HG03135 (cell line): ENCODE data around the gene BCL11A.
"Not testable (repeated sequence)": the region's sequence is repeated elsewhere in the genome, so short reads cannot be mapped to it uniquely, and the experiment has no call there.

Source experiments
- ATAC-seq: cut with Tn5 transposase; IDR thresholded peaks from one replicate; pipeline ENCODE4 v1.9.1; 2021; ENCODE audit warnings: mild to moderate bottlenecking, moderate library complexity; ENCODE audit not compliant: unreplicated experiment

The BCL11A gene

DNA sequence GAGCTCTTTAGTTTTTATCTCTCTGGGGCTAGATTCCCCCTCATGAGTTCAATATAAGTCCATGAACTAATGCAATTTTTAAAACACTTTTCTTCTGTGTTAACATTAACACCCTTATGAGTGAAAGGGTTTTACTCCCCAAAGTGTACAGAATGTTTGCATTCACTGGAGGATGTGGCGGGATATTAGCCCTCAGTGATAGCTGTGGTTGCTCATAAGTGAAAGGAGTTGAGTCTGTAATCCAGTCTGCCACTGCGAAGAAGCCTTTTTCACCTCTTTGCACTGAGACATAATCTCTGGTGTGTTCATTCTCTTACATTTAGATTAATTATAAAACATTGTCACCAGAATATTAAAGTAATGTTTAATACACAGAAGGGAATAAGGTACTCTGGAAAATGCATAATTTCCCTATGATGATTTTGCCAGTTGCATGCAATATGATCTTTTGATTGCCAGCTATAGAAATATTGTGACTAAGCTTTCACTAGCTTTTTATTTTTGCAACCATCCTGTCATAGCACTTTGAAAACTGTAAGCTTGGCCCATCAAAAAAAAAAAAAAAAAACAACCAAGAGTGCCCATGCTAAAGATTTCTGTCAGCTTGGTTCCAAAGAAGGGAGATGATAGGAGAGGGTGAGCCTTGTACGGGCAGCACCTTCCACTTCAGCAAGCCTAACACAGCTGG lies 113.2 kb downstream of the BCL11A start:
- ATAC-seq: peak; percentile 33

GRCh38 chr2:60439219-60439974 lies 114.1 kb downstream of the BCL11A start:
- ATAC-seq: peak; percentile 97

DNA sequence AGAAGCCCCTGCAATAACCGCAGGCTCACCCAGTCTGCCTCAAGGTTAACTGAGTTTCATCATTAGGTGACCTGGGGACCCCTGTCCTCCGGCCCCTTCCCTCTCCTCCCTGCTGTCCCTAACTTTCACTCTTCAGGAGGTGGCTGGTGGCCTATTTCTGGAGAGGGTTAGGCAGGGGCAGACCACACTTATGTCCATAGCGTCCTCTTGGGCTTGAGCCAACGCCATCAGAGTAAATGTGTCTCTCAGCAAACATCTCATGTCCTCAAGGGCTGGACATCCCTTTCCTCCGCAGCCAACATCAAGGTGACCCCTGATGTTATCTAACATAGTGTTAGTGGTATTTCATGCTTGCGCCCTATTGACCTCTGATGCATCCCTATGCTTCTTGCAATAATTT lies 114.8 kb downstream of the BCL11A start:
- no peak for ATAC-seq

DNA sequence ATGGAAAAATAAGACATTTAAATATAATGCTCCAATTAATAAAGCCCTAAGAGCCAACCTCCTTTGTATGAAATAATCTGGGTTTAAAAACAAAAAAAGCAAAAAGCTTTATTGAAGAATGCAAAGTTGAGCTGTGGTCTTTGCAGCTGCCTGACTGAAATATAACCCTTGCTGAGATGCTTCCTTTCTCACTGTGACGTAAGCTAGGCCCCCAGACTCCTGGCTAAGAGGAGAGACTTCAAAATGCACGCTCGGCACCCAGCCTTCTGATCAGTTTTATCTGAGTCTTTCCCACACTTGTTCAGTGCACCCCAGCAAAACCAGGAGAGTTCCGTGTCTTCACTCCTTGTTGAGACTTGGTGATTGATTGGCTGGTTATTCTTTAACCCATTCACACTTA lies 115.3 kb downstream of the BCL11A start:
- ATAC-seq: no peak

DNA sequence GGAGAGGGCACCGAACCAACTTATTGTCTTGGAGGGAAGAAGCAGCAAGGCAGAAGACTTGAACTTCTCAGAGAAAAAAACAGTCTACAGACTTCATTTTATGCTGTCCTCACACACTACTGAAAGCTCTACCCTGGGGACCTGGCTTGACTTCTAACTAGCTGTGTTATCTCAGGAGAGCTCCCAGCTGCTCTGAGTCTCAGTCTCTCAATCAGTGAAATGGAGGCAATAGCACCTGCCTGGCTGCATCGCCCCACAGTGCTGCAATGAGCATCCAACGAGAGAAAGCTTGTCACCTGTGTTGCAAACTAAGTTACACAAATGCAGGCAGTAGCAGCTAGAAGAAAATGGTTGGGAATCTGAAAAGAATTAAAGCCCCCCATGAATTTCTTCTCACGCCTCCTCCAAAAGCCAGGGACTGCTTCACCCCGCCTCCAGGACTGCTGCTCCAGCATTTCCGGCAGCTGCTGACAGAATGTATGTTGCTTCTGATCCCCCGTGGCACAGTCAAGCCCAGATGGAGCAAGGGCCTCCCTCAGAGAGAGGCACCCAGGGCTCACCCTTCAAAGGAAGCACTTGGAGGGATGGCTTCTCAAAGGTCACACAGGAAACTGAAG lies 116.3 kb downstream of the BCL11A start:
- no peak for ATAC-seq

DNA sequence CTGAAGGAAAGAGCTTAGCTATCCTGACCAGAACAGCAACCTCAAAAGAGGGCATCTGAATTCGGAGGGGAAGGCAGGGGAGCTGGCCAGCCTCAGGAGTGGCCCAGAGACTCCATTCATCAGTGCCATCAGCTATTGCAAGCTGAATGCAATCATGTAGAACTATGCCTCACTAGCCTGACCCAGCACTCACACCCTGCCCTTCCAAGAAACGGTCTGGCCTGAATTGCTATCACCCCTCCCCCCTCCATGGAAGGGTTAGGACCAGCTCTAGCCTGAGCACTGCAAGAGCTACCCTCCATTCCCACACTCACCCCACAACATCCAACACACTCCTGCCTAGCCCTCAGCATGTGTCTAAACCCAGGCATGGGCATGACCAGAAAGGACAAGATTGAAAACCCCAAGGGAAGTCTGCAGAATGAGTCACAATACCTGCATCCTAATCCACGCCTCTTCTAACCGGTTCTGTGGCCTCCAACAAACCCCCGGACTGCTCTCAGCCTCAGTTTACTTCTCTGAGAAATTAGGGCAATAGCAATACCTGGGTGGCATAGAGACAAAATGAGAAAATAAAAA lies 120.3 kb downstream of the BCL11A start:
- no peak for ATAC-seq

- ATAC-seq: no peak
Observed at GRCh38 chr2:60432035-60432601, 121.3 kb downstream of the BCL11A start.

GRCh38 chr2:60429681-60430080 lies 123.8 kb downstream of the BCL11A start:
- no peak for ATAC-seq

DNA sequence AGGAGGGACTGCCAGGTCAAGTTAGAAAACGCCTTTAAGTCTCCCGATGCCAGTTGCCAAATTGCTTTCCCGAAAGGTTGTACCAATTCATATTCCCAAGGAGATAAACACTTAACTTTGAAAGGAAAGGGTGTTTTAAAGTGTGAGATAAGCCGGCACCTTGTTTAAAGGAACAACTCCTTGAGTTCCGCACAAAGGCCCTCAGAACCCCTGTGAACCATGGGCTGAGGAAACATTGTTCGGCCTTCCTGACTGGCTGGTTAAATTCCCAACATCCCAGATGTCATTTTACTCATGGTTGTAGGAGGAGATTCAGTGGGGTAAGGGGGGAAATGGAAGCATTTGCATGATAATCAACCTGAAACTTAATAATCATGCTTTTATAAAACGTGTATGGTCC lies 126.6 kb downstream of the BCL11A start:
- ATAC-seq: no peak

DNA sequence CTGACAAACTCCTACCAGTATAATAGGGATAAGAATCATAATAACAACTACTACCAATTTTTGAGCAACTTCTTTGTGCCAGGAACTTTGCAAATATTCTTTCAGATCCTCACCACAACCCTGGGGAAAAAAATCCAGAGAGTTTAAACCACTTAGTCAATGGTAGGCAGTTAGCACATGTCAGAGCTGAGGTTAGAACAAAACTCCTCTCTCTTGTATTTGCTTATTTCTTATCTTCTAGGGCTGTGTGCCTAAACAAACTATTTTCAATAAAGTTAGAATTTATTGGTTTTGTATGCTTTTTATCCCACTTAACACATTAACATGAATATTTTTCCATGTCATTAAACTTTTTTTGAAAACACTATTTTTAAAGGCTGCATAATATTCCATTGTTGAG lies 127.1 kb downstream of the BCL11A start:
- ATAC-seq: no peak

- no peak for ATAC-seq
Observed at GRCh38 chr2:60424233-60424632, 129.2 kb downstream of the BCL11A start.

DNA sequence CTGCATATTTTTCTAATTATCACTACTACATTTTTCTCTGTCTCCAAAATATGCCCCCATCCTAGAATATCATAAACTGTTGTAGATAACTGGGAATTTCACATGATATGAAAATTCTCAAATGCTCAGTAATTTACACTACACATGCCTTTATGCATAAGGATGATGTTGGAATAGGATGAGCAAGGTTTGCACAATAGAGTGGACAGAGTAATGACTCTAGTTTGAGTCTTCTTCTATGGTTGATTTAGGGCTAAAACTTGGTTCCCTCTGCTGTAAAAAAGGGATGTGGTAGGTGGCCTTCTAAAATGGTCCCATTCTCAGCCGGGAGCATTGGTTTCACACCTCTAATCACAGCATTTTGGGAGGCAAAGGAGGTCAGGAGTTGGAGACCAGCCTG lies 129.9 kb downstream of the BCL11A start:
- no peak for ATAC-seq

GRCh38 chr2:60422826-60423483 lies 130.5 kb downstream of the BCL11A start:
- ATAC-seq: no peak

GRCh38 chr2:60417210-60417609 lies 136.2 kb downstream of the BCL11A start:
- not testable (repeated sequence) for ATAC-seq

GRCh38 chr2:60416221-60417008 lies 137.0 kb downstream of the BCL11A start:
- ATAC-seq: no peak

- no peak for ATAC-seq
Observed at GRCh38 chr2:60415814-60416213, 137.6 kb downstream of the BCL11A start.

- no peak for ATAC-seq
Observed at GRCh38 chr2:60414495-60415138, 138.8 kb downstream of the BCL11A start.

DNA sequence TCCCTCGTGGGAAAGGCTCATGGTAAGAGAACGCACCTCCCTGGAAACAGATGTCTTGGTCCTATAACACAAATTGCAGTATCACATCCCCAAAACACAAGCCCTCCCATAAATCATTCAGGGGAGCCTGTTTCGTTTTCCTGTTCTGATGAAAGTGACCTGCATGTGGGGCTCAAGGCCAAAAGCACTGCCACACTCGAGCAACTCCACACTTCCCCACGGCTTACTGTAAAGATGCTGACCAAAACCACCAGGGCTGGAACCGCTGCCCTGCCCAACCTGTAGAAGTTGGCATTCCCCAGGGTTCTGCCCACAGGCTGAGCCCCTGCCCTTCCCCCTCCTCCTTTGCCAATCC lies 139.7 kb downstream of the BCL11A start:
- peak; percentile 73 for ATAC-seq

GRCh38 chr2:60413069-60413813 lies 140.2 kb downstream of the BCL11A start:
- peak; percentile 30 for ATAC-seq
